Astrocyte of the spinal cord (primary cell): ENCODE results near the gene ATP8A1.

Source experiments
- DNase-seq: peaks from one replicate; pipeline ENCODE4 v3.0.0; 2011; ENCODE audit warnings: low read depth, low spot score
- H3K4me3 ChIP-seq: 2 replicates; pipeline ENCODE4 v1.5.1; 2011; ENCODE audit warnings: low read depth, mild to moderate bottlenecking, low read length, moderate library complexity
- in situ Hi-C: cut with HindIII; loops from 2 replicates; pipeline ENCODE4 v1.10.0; 2017; ENCODE audit warnings: low sequenced_read_pairs
- TF ChIP-seq, protein P1 (sequence below): IDR thresholded peaks from 2 replicates; pipeline ENCODE4 v1.5.1; 2012; ENCODE audit warnings: low read depth, mild to moderate bottlenecking, low read length, inconsistent platforms

Gene ATP8A1

DNA sequence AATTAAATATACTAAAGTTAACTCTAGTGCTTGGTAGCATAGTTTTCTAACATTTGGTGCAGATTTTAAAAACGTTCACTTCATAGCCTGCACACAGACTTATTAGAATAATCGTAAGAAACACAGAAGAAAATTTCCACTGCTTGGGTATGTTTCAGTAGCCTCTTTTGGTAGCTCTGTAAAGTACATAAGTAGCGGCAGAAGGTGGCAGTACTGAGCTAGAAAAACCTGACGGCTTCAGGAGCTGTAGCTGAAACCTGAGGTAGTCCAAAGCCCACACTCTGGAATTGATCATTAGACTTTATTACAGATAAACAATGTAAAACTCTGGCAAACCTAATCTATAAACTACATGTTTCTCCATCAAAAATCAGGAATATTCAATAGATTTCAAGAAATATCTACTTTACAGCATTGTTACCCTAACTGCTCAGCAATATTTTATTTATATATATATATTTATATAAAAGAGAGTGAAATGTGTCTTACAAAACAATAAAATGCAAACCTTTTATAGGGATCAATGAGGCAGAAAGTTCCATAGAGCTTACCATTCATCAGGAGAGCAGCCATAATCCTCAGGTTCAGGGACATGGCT, 88.2 kb downstream of the ATP8A1 start:
- H3K4me3 ChIP-seq: no peak overlapping the region
- in situ Hi-C loops: no loop called here
- DNase-seq: peak; percentile 73
- TF ChIP-seq, protein P1, sequence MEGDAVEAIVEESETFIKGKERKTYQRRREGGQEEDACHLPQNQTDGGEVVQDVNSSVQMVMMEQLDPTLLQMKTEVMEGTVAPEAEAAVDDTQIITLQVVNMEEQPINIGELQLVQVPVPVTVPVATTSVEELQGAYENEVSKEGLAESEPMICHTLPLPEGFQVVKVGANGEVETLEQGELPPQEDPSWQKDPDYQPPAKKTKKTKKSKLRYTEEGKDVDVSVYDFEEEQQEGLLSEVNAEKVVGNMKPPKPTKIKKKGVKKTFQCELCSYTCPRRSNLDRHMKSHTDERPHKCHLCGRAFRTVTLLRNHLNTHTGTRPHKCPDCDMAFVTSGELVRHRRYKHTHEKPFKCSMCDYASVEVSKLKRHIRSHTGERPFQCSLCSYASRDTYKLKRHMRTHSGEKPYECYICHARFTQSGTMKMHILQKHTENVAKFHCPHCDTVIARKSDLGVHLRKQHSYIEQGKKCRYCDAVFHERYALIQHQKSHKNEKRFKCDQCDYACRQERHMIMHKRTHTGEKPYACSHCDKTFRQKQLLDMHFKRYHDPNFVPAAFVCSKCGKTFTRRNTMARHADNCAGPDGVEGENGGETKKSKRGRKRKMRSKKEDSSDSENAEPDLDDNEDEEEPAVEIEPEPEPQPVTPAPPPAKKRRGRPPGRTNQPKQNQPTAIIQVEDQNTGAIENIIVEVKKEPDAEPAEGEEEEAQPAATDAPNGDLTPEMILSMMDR: peak; percentile 70

GRCh38 chr4:42566835-42567234, 90.1 kb downstream of the ATP8A1 start:
- DNase-seq: no peak
- in situ Hi-C loops: no loop called here
- no peak overlapping the region for H3K4me3 ChIP-seq
- TF ChIP-seq, protein P1: no peak

GRCh38 chr4:42562016-42562415, 94.9 kb downstream of the ATP8A1 start:
- H3K4me3 ChIP-seq: no peak overlapping the region
- no peak for DNase-seq
- TF ChIP-seq, protein P1: no peak
- in situ Hi-C loops: no loop called here

GRCh38 chr4:42561031-42561430, 95.9 kb downstream of the ATP8A1 start:
- TF ChIP-seq, protein P1: no peak
- in situ Hi-C loops: no loop called here

GRCh38 chr4:42560467-42560861, 96.4 kb downstream of the ATP8A1 start:
- no peak for DNase-seq
- in situ Hi-C loops: no loop called here
- H3K4me3 ChIP-seq: no peak overlapping the region
- TF ChIP-seq, protein P1: no peak

More at GRCh38 chr4:42561031-42561430, 95.9 kb downstream of the ATP8A1 start:
- no peak for DNase-seq
- H3K4me3 ChIP-seq: no peak overlapping the region

GRCh38 chr4:42558156-42558555, 98.7 kb downstream of the ATP8A1 start:
- in situ Hi-C loops: no loop called here
- H3K4me3 ChIP-seq: no peak overlapping the region
- DNase-seq: no peak
- TF ChIP-seq, protein P1: no peak
